HG03175 (cell line): Measurements from ENCODE around the gene COPG1.
A peak's percentile ranks its signal among the peaks of the same experiment; 100 is the strongest.

Experiments
- ATAC-seq: cut with Tn5 transposase; IDR thresholded peaks from one replicate; pipeline ENCODE4 v1.9.1; 2021; ENCODE audit warnings: mild to moderate bottlenecking, moderate library complexity; ENCODE audit not compliant: unreplicated experiment

The COPG1 gene

DNA sequence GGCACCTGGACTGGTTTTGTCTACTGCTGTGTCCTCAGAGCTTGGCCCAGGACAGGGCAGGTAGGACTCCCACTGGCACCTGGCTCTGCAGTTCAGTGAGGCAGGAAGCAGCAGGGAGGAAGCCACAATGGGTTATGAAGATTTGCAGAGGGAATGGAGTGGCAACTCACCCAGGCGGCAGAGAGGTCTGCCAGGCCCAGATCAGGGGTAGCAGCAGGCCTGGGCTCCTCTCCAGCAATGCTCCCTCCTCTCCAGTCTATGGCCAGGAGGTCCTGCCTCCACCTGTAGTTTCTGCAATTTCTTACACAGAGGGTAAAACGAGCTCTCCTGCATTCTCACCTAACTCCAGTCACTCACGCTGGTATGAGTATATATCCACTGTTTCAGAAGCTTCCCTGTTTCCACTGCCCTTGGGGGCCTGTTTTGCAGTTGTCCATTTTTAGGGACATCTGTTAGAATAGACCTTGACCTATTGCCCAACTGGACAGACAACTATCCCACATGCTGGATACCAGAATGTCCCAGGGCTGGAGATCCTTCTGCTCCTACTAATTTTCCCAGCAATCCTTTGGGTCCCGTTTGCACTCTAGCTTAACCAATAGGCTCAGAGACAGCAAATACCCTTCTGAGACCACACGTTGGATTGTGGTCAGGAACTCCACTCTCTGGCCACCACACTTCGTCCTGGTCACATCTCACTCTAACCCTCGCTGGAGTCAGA is 64.4 kb downstream of the COPG1 start:
- ATAC-seq = no peak

DNA sequence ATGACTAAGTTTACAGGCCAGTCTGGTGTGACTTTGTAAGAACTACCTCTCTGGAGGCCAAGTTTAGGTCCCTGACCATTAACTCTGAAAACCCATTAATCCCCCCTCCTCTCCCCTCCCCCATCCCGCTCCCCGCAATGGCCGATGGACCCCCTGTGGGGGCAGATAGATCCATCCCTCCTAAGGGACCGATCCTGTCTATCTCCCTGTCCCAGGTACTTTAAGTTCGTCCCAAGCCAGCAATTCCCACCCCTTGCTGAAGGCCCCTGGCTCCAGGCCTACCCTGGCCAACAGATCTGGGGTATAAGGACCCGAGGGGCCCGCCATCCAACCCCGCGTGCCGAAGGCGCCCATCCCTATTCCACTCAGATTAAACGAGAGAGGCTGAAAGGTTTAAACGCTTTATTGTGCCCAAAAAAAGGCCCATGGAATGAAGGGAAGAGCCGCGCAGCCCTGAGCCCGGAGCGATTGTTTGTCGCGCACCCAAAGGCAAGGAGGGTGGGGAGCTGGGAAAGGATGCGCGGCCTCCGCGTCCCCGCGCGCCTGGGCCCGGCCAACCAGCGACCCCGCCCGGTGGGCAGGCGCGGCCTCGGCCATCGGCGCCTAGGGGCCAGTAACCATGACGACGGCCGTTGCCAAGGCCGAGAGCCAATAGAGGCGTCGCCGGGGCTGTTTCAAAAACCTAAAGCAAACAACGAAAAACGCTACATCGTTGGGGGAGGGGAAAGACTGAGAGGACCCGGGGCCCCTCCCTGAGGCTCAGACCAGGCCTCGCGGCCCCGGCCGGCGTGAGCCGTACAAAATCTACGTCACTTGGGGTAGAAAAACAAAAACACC is 65.2 kb downstream of the COPG1 start:
- ATAC-seq = peak; percentile 31

- ATAC-seq = peak; percentile 11
These were observed 66.0 kb downstream of the COPG1 start for GRCh38 chr3:129315223-129315997.

- no peak for ATAC-seq
These were observed 66.5 kb downstream of the COPG1 start for GRCh38 chr3:129315998-129316247.

GRCh38 chr3:129316248-129317013 is 67.0 kb downstream of the COPG1 start:
- ATAC-seq = peak; percentile 38

DNA sequence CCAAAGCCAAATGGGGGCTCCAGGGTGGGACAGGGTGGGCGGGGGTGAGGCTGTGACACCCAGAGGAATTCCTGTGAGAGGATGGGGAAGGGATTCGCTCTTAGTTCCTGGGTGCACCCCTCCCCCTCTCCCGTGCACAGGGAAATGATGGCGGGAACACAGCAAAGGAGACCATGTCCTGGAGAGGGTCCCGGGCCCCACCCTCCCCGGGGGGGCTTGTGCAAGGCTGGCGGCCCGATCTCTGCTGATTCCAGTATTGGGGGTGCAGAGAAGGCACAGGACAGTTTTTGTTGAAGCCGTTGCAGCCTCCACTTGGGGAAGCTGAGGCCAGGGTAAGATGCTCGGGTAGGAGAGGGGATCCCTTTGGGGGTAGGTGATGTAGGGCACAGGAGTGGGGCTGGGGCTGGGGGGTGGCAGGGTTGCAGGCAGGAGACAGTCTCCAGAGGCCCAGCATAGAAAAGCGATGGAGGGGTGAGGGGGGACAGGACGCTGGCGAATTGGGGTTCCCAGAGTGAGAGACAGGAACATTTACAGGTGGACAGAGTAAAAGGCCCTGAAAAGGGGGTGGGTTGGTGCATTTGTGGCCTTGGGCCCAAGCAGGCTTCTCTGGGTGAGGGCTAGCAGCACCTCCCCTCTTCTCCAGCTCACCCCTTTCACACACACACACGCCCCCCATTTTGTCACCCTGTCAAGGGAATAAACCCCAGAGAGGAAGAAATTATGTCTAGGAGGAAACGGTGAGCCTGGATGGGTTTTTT is 67.8 kb downstream of the COPG1 start:
- no peak for ATAC-seq

DNA sequence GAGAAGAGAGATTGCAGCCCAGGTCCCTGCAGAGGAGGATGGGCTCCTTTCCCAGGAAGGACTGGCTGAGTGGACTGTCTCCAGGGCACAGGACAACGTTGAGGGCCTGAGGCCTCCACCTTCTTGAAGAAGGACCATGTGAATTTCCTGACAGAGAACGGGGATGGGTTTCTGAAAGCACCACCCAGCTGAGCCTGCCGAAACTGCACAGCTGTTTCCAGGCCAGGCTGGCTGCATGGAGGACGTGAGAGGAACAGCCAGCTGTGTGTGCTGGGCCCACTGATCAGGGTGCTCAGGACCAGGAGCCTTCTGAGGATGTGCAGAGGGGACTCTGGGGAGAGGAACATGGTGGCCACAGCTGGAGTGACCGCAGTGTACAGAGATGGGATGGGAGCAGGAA is 68.4 kb downstream of the COPG1 start:
- ATAC-seq = no peak

- ATAC-seq = no peak
These were observed 69.5 kb downstream of the COPG1 start for GRCh38 chr3:129318921-129319320.

DNA sequence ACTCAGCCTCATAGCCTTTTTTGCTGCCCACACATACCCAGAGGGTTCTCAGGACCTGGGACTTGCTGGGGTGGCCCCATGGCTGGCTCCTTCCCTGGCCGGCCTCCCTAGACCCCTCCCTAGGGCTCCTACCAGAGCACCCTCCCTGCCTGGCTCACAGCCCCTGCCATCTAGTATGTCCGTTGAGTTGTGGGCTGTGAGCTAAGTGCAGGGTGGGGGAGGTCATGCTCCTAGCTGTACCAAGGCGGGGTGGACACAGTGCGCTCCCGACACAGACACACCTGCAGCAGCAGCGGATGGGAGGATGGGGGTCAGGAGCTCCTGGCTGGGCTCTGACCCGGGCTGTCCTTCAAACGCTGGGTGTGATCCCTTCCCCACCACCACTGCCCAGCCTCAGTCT is 70.9 kb downstream of the COPG1 start:
- ATAC-seq = no peak

GRCh38 chr3:129320825-129321487 is 71.5 kb downstream of the COPG1 start:
- ATAC-seq = no peak

- no peak for ATAC-seq
These were observed 72.5 kb downstream of the COPG1 start for GRCh38 chr3:129321887-129322286.

DNA sequence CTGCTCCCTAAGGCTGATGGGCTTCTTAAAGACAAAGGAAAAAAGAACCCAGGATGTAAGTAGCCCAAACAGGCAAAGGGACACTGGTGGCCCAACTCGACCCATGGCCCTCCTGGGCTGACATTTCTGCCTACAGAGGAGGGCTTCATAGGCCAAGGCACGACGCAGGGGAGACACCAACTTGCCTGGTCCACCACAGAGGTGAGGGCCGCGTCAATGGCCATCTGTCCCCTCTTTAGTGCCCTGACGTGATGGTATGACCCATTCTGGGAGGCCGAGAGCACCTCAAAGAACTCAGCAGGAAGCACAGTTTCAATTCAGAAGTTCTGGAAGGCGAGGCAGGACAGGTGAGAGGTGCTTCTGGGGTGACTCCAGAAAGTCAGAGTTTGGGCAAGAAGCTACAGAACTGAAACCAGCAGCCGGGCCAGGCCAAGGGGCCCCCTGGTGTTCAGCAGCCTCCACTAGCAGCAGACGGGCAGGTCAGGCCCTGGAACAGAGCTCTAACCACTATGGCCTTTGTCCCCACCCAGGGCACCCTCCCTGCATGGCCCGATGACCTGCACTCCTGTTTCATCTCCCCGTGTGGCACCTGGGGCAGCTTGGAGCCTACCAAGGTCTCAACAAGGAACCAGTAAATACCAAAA is 74.4 kb downstream of the COPG1 start:
- no peak for ATAC-seq

- no peak for ATAC-seq
These were observed 75.4 kb downstream of the COPG1 start for GRCh38 chr3:129324855-129325254.

DNA sequence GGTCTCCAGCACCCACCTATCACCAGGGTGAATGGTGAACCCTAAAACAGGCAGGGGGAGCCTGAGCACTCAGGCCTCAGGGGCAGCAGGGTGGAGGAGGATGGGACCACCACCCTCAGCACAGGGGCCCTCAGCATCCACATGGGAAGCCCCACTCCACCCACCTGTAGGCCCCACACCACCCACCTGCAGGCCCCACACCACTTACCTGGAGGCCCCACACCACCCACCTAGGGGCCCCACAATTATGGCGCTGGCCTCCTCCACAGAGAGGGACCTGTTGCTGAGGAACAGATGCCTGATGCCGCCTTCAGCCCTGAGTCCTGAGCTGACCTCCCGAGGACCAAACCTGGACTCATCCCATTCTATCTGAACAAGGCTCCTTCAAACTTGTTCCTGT is 76.0 kb downstream of the COPG1 start:
- ATAC-seq = no peak

- no peak for ATAC-seq
These were observed 76.7 kb downstream of the COPG1 start for GRCh38 chr3:129326138-129326537.

DNA sequence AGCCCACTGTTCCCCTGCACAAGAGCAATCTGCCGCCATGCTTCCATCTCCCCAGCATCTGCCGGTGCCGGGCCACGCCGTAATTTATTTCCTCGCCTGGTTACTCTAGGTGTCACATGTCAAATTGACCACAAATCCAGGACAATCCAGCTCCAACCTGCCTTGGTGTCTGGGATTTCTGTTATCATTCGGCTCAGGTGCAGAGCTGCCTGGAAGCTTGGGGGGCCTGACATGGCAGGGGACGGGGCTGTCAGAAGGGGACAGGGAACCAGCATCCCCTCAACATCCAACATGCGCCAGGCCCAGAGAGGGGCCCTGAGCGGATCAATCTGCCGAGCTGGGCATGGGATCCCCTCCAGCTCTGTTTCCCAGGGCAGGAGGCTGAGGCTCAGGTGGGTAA is 77.2 kb downstream of the COPG1 start:
- ATAC-seq = no peak
